HG03354 (cell line): ENCODE data around the gene TPM2.

ENCODE experiments used
- ATAC-seq: cut with Tn5 transposase; IDR thresholded peaks from one replicate; pipeline ENCODE4 v1.9.1; 2021; ENCODE audit warnings: mild to moderate bottlenecking; ENCODE audit not compliant: unreplicated experiment, poor library complexity, severe bottlenecking

The TPM2 gene

GRCh38 chr9:35689542-35690293 lies at the start of gene TPM2:
Gene TPM2, minus strand, starts transcription at chr9:35689925. Its CDS starts 108 bp downstream, at chr9:35689817.
- no peak for ATAC-seq

- no peak for ATAC-seq
Observed at GRCh38 chr9:35738924-35739323, 49.2 kb upstream of the TPM2 start.

DNA sequence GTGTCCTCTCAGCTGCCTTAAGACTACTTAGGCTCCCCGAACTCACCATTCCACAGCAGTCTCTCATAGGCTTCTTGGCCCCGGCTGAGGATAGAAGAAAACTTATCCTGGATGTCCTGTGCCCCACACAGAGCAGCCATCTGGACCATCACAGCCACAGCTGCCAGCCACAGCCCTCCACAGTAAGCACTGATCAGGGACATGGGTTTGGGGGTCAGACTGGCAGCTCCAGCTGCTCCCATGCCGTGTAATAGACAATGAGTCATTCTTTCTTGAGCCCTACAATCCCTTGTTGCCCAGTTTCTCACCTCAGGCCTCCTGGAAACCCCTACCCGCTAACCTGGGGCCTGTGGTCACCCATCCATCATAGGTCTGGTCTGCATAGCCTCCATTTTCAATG lies 48.5 kb upstream of the TPM2 start:
- ATAC-seq = no peak

DNA sequence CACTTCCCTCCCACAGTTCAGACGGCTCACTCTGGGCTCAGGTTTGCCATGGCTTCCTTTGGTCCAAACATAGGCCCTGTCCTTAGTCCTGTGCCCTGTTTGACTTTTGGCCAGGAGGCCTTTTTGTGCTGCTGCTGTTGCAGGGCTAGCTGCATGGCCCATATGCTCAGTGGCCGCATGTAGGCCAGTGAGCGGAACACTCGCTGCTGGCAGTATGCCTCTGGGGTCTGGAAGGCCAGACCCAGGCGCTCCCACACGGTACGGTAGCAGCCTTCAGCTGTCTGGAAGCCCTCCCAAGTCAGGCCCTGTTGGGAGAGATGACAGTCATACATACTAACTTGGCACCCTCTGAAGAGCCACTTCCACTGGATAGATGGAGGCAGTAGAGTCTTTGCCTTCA lies 47.4 kb upstream of the TPM2 start:
- ATAC-seq = no peak

GRCh38 chr9:35736201-35736633 lies 46.5 kb upstream of the TPM2 start:
- ATAC-seq = no peak

DNA sequence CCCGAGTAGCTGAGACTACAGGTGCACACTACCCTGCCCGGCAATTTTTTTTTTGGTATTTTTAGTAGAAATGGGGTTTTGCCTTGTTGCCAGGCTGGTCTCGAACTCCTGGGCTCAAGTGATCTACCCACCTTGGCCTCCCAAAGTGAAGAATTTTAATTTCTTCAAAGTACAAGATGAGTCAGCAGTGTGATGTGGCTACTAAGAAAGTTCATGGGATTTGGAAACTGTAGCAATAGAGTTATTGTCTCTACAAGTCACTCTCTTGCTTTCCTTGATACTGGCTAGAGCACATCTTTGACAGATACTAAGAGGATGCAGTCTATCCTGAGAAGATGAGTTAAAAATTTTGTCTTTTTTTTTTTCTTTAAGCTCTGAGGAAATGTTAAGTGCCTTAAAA lies 44.4 kb upstream of the TPM2 start:
- ATAC-seq = no peak

DNA sequence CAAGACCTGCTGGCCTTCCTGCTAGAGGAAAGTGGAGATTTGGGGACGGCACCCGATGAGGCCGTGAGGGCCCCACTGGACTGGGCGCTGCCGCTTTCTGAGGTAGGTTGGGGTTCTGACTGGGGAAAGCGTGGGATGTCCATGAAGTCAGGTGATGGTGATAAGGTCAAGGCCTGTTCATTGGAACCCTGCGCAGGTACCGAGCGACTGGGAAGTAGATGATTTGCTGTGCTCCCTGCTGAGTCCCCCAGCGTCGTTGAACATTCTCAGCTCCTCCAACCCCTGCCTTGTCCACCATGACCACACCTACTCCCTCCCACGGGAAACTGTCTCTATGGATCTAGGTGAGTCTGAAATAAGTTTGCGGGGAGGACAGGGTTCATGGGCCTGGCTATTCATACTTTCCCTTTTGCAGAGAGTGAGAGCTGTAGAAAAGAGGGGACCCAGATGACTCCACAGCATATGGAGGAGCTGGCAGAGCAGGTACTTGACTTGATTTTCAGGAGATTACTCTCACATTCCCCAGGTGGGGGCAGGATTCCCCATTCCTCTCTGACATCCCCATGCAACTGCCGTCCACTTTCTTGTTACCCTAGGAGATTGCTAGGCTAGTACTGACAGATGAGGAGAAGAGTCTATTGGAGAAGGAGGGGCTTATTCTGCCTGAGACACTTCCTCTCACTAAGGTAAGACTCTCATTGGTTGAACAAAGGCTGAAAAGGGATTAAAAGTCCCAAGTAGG lies 43.2 kb upstream of the TPM2 start:
- ATAC-seq = peak; percentile 1

GRCh38 chr9:35732185-35732799 lies 42.6 kb upstream of the TPM2 start, which contains the start of the genes CREB3 and TLN1:
Gene CREB3, plus strand, starts transcription at chr9:35732666. Its CDS starts 107 bp downstream, at chr9:35732773.
Gene TLN1, minus strand, starts transcription at chr9:35732195. Its CDS starts 6,501 bp downstream, at chr9:35725694.
- peak; percentile 80 for ATAC-seq

DNA sequence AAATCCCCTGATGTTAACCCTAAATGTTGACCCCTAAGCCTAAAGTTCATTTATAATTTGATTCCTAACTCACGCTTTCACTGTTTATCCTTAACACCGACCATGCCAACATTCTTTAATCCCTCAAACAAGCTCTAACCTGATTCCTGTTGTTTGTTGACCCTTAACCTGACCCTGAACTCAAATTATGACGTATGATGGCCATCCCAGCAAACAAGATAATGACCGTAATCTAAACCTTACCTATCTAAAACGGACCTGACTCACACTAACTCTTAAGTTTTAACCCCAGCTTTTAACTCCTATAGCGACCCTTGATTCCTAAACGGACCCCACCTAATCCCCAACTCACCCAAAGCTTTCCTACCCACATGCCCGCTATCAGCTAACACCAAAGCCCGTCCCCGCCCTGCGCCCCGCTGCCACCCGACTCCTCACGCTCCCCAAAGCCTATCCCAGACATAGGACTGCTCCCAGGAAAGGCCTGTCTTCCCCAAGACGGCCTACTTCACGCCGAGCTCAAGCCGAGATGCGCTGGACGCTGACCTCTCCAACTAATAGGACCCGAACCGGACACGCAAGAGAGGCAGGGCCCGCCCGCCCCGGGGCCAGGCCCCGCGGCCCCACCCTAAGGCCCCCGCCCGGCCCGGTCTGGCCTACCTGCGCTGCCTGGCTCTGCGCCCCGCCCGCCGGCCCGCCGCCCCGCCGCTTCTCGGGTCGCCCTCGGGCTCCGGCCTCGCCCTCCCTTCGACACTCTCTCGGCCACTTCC lies 41.9 kb upstream of the TPM2 start:
- no peak for ATAC-seq

DNA sequence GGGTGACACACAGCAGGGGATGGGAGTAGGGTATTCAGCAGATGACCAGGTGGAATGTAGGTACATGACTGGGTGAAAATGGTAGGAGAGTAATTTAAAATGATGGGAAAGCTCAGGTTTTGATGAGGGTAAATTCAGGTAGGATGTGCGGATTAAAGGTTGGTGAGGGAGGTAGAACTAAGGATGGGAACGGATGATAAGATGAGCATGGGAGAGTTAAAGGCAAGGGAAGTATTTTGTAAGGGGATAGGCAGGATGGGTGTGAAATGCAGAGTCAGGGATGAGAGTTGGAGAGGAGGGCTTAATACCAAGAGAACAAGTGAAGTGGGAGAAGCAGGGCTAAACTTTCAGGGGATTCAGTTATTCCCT lies 40.7 kb upstream of the TPM2 start:
- ATAC-seq = no peak

DNA sequence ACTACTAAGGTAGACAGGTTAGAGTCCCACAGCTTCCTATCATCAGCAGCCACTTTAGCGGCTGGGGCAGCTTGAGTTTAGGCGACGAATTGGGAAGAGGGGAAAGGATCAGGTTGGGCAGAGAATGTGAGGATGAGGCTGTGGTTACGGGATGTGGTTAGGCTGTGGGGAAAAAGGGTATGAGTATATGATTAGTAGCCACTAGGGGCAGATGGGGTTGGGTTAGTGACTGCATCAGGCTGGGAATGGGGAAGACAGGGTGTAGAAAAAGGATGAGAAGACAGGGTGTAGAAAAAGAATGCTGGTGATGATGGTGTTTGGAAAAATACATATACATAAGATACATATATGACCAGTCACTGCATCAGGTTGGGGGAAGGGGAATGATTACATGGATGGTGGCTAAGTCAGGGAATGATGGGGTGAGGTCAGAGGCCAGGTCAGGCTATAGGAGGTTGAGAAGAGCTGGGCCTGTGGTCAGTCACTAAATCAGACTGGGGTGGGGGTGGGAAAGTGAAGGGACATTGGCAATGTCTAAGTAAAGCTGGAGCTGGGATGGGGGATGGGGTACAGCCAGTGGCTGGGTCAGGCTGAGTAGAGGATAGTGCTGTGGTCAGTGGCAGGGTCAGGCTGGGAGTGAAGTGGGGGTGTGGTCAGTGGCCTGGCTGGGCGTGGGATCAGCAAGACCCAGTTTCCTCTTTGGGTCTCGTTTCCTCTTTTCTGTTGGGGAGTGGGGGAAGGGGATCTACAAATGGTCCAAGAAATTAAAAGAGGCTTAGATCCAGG lies 40.2 kb upstream of the TPM2 start:
- no peak for ATAC-seq

GRCh38 chr9:35729101-35729500 lies 39.4 kb upstream of the TPM2 start:
- no peak for ATAC-seq

DNA sequence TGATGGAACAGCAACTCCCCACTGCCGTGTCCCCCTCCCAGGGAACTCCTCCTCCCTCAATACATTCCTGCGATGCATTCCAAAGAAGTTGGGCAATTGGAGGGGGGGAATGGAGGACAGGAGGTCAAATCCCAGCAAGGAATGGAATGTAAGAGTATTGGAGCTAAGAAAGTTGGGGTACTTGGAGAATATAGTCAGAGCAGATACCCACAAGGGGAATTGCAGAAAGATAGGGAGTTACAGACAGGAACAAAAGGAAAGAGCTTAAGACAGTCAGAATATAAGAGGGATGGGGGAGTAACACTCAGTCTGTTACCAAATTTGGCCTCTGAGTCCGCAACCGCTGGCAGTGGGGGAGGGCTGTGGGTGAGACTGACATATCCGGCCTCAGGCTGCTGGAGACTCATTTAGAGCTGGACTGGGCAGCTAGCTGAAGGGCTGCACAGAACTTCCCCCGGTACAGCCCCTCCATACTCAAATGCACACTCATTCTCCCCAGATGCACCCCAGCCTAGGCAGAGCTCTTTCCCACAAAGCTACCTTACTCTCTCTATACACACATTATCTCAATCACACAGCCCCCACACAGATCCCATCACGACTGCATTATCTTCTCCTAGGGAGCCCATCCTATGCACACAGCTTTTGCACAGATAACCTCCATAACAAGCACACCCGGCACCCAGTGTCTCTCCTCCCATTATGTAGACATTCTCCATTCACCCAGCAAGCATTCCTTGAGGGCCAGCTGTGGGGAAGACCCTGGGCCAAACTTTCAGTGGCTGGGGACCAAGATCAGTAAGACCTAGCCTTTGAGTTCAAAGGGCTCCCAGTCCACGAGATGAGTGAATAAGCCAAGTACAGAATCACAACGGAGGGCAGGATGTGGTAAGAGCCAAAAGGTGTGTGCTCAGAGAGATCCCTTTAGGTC lies 38.6 kb upstream of the TPM2 start:
- ATAC-seq = no peak

- ATAC-seq = no peak
Observed at GRCh38 chr9:35727676-35728040, 37.9 kb upstream of the TPM2 start.

DNA sequence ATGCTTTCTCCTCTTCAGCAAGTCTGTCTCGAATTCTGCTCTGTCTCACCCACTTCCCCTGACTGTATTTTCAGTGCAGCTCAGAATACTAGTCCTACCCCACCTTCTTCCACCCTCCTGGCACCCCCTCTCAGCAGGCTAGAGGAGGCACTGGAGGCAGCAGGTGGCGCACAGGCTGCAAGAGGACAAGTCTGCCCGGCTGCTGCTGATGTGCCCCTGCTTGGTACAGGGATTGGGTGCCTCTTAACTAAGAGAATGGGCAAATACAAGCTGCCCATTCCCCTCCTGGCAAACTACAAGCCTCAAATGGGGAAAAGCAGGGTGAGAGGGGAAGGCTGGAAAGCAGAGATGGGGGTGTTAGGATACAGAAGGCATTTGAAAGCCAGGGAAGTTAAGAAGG lies 37.2 kb upstream of the TPM2 start:
- ATAC-seq = no peak

- no peak for ATAC-seq
Observed at GRCh38 chr9:35725362-35725761, 35.6 kb upstream of the TPM2 start.

- no peak for ATAC-seq
Observed at GRCh38 chr9:35723908-35724307, 34.2 kb upstream of the TPM2 start.

- no peak for ATAC-seq
Observed at GRCh38 chr9:35723426-35723825, 33.7 kb upstream of the TPM2 start.
